ENCODE measurements around the gene SAP30BP. TPM values are rescaled to one million over a fixed set of nuclear protein-coding genes. Genes with fewer than 3 reads are reported as not detected.

Gene SAP30BP
- total and polyA plus RNA-seq, 2 experiments from 2014 or later = 44.9 to 97.9 TPM

DNA sequence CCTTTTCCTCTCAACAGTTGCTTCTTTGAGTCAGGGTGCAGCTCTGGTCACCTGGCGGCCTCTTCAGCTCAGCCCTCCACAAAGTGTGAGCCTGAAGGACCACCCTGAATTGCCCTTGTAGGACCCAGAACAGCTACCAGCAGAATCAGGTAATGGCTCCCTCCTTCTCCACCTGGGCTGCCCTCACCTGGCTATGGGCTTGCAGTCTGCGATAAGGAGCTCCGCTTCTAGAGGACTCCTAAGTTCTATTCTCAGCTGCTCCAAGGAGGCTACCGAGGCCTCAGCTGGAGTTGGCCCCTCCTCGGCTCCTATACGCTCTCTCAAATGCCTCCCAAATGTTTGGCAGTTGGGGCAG lies 20.5 kb upstream of the SAP30BP start:
- Histone ChIP-seq H3K36me3 (ENCODE audit: insufficient read depth) (no peaks in the 10 kb centered on the region; the same call in 1 of the 2 replicates), H3K4me3 (no peak overlapping the region), H3K4me2 (no peak overlapping the region), H2AFZ (no peak overlapping the region), H3K79me2 (replicated peaks; ENCODE audit: insufficient read depth) (no peaks in the 10 kb centered on the region), H3K9me2 (ENCODE audit: insufficient read depth) (0 out of 2 replicates have a peak, but pooled peaks cover 3% of the 10 kb centered on the region), H3K27ac (ENCODE audit: low read depth) (no peak overlapping the region), H3F3A (replicated peaks; ENCODE audit: low read depth) (no peaks in the 10 kb centered on the region), H3K4me1 (ENCODE audit: insufficient read depth) (peaks cover 16% of the 10 kb centered on the region), H3K27me3 (ENCODE audit: insufficient read depth) (no peaks in the 10 kb centered on the region), H4K20me1 (replicated peaks; ENCODE audit: insufficient read depth) (no peaks in the 10 kb centered on the region; the same call in 1 of the 2 replicates)
- Mint-ChIP-seq H3K4me3 (no peak overlapping the region), H3K9me3 (no peaks in the 10 kb centered on the region), H3K27ac (no peak overlapping the region), H3K4me1 (peaks cover 17% of the 10 kb centered on the region), H3K36me3 (ENCODE audit: low read depth) (peaks cover 30% of the 10 kb centered on the region), H3K27me3 (ENCODE audit: insufficient read depth, low read depth, poor library complexity) (peaks cover 5% of the 10 kb centered on the region)
- DNase-seq (ENCODE audit: low spot score) = no peak
- TF ChIP-seq EZH2 (IDR thresholded peaks at IDR 0.05; ENCODE audit: low read depth, unreplicated experiment) (no peak), ZNF114 (CRISPR knock-in tag; IDR thresholded peaks at IDR 0.05) (no peak), NANOG (IDR thresholded peaks at IDR 0.05; ENCODE audit: borderline replicate concordance) (no peak), POLR2AphosphoS5 (IDR thresholded peaks at IDR 0.05; ENCODE audit: low read depth) (no peak), JUNB (IDR thresholded peaks at IDR 0.05; ENCODE audit: unreplicated experiment) (no peak), CREB1 (CRISPR knock-in tag; IDR thresholded peaks at IDR 0.05; ENCODE audit: low read depth) (no peak), EZH2phosphoT487 (IDR thresholded peaks at IDR 0.05; ENCODE audit: unreplicated experiment) (no peak), STAT1 (IDR thresholded peaks at IDR 0.05; ENCODE audit: unreplicated experiment) (no peak), ZNF331 (CRISPR knock-in tag; IDR thresholded peaks at IDR 0.05; ENCODE audit: low read depth) (no peak)
- TF ChIP-seq, protein P1, sequence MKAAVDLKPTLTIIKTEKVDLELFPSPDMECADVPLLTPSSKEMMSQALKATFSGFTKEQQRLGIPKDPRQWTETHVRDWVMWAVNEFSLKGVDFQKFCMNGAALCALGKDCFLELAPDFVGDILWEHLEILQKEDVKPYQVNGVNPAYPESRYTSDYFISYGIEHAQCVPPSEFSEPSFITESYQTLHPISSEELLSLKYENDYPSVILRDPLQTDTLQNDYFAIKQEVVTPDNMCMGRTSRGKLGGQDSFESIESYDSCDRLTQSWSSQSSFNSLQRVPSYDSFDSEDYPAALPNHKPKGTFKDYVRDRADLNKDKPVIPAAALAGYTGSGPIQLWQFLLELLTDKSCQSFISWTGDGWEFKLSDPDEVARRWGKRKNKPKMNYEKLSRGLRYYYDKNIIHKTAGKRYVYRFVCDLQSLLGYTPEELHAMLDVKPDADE (IDR thresholded peaks at IDR 0.05) = no peak
- TF ChIP-seq, protein P2, sequence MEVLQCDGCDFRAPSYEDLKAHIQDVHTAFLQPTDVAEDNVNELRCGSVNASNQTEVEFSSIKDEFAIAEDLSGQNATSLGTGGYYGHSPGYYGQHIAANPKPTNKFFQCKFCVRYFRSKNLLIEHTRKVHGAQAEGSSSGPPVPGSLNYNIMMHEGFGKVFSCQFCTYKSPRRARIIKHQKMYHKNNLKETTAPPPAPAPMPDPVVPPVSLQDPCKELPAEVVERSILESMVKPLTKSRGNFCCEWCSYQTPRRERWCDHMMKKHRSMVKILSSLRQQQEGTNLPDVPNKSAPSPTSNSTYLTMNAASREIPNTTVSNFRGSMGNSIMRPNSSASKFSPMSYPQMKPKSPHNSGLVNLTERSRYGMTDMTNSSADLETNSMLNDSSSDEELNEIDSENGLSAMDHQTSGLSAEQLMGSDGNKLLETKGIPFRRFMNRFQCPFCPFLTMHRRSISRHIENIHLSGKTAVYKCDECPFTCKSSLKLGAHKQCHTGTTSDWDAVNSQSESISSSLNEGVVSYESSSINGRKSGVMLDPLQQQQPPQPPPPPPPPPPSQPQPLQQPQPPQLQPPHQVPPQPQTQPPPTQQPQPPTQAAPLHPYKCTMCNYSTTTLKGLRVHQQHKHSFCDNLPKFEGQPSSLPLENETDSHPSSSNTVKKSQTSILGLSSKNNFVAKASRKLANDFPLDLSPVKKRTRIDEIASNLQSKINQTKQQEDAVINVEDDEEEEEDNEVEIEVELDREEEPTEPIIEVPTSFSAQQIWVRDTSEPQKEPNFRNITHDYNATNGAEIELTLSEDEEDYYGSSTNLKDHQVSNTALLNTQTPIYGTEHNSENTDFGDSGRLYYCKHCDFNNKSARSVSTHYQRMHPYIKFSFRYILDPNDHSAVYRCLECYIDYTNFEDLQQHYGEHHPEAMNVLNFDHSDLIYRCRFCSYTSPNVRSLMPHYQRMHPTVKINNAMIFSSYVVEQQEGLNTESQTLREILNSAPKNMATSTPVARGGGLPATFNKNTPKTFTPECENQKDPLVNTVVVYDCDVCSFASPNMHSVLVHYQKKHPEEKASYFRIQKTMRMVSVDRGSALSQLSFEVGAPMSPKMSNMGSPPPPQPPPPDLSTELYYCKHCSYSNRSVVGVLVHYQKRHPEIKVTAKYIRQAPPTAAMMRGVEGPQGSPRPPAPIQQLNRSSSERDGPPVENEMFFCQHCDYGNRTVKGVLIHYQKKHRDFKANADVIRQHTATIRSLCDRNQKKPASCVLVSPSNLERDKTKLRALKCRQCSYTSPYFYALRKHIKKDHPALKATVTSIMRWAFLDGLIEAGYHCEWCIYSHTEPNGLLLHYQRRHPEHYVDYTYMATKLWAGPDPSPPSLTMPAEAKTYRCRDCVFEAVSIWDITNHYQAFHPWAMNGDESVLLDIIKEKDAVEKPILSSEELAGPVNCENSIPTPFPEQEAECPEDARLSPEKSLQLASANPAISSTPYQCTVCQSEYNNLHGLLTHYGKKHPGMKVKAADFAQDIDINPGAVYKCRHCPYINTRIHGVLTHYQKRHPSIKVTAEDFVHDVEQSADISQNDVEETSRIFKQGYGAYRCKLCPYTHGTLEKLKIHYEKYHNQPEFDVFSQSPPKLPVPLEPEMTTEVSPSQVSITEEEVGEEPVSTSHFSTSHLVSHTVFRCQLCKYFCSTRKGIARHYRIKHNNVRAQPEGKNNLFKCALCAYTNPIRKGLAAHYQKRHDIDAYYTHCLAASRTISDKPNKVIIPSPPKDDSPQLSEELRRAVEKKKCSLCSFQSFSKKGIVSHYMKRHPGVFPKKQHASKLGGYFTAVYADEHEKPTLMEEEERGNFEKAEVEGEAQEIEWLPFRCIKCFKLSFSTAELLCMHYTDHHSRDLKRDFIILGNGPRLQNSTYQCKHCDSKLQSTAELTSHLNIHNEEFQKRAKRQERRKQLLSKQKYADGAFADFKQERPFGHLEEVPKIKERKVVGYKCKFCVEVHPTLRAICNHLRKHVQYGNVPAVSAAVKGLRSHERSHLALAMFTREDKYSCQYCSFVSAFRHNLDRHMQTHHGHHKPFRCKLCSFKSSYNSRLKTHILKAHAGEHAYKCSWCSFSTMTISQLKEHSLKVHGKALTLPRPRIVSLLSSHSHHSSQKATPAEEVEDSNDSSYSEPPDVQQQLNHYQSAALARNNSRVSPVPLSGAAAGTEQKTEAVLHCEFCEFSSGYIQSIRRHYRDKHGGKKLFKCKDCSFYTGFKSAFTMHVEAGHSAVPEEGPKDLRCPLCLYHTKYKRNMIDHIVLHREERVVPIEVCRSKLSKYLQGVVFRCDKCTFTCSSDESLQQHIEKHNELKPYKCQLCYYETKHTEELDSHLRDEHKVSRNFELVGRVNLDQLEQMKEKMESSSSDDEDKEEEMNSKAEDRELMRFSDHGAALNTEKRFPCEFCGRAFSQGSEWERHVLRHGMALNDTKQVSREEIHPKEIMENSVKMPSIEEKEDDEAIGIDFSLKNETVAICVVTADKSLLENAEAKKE (CRISPR knock-in tag; IDR thresholded peaks at IDR 0.05) = no peak
- TF ChIP-seq, protein P3, sequence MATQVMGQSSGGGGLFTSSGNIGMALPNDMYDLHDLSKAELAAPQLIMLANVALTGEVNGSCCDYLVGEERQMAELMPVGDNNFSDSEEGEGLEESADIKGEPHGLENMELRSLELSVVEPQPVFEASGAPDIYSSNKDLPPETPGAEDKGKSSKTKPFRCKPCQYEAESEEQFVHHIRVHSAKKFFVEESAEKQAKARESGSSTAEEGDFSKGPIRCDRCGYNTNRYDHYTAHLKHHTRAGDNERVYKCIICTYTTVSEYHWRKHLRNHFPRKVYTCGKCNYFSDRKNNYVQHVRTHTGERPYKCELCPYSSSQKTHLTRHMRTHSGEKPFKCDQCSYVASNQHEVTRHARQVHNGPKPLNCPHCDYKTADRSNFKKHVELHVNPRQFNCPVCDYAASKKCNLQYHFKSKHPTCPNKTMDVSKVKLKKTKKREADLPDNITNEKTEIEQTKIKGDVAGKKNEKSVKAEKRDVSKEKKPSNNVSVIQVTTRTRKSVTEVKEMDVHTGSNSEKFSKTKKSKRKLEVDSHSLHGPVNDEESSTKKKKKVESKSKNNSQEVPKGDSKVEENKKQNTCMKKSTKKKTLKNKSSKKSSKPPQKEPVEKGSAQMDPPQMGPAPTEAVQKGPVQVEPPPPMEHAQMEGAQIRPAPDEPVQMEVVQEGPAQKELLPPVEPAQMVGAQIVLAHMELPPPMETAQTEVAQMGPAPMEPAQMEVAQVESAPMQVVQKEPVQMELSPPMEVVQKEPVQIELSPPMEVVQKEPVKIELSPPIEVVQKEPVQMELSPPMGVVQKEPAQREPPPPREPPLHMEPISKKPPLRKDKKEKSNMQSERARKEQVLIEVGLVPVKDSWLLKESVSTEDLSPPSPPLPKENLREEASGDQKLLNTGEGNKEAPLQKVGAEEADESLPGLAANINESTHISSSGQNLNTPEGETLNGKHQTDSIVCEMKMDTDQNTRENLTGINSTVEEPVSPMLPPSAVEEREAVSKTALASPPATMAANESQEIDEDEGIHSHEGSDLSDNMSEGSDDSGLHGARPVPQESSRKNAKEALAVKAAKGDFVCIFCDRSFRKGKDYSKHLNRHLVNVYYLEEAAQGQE (IDR thresholded peaks at IDR 0.05; ENCODE audit: unreplicated experiment) = no peak
- no peak for ATAC-seq

All from GM23338 (cell line).